K562 (cell line): ENCODE results near the gene ING1. TPM values are rescaled to one million over a fixed set of nuclear protein-coding genes. Genes with fewer than 3 reads are reported as not detected.

Experiments
- ATAC-seq: fragments of 200-7000 bp; cut with Tn5 transposase; 3 replicates; pipeline ENCODE4 v1.9.1; 2020; ENCODE audit warnings: moderate library complexity
- BruUV-seq: library from RNA; stranded (reverse); fragments of 400-500 nt; replicated peaks from 2 replicates; lab custom pipeline; 2021; lab: Mats Ljungman, UMichigan
- CTCF ChIA-PET: fragments of 300-600 bp; formaldehyde crosslinking; extraction: SDS; loops from one replicate; lab custom pipeline; 2021; ENCODE audit warnings: low intra/inter-chr PET ratio; lab: Yijun Ruan, JAX
- POLR2A ChIA-PET: fragments of 300-600, 350-650 bp; sonication (Branson Sonifier 250); formaldehyde crosslinking; extraction: SDS; loops from one replicate; lab custom pipeline; 2021; ENCODE audit warnings: antibody characterized with exemption, inconsistent platforms; lab: Yijun Ruan, JAX
- DNase-seq, 4 experiments: peaks; one replicate each; pipeline versions ENCODE4 v3.0.0 to v3.0.0-alpha.2; 2011 to 2018; ENCODE audit warnings: low spot score in 3 of 4, mixed read lengths in 3 of 4; ENCODE audit errors: extremely low read depth in 1 of 4
- FAIRE-seq: peaks from 2 replicates; lab custom pipeline; 2011; peaks lifted over from hg19 to GRCh38; lab: Jason Lieb, UNC
- H2AFZ ChIP-seq: 2 replicates; pipeline ENCODE4 v1.6.0; 2011; ENCODE audit warnings: low read depth, low read length, control low read depth, inconsistent platforms
- H3K27ac ChIP-seq: fragments of 200-600 bp; 3 replicates; pipeline ENCODE4 v1.8.0; 2011; ENCODE audit warnings: low read depth, mild to moderate bottlenecking, control low read depth, inconsistent platforms, low read length, moderate library complexity, mixed read lengths; ENCODE audit errors: extremely low read depth
- H3K27me3 ChIP-seq, 2 experiments: fragments of 300-600 bp in 1 of 2; 2 replicates in 1 of 2; 3 replicates in 1 of 2; pipeline versions ENCODE4 v1.6.0 to v1.8.0; 2011; ENCODE audit warnings: inconsistent platforms in 2 of 2, low read length in 2 of 2, mild to moderate bottlenecking in 1 of 2, mixed read lengths in 1 of 2, moderate library complexity in 1 of 2; ENCODE audit not compliant: control insufficient read depth in 2 of 2, insufficient read depth in 2 of 2
- H3K36me3 ChIP-seq: fragments of 300-600 bp; 3 replicates; pipeline ENCODE4 v1.8.0; 2011; ENCODE audit warnings: mild to moderate bottlenecking, low read length, inconsistent platforms; ENCODE audit not compliant: control insufficient read depth, insufficient read depth
- H3K4me1 ChIP-seq, 2 experiments: fragments of 200-600 bp in 1 of 2; replicated peaks in 1 of 2; 2 replicates in 1 of 2; 3 replicates in 1 of 2; pipeline versions ENCODE4 v1.5.1 to v1.8.0; 2011; ENCODE audit warnings: inconsistent platforms in 2 of 2, low read length in 2 of 2, mild to moderate bottlenecking in 1 of 2, mixed read lengths in 1 of 2, moderate library complexity in 1 of 2; ENCODE audit not compliant: control insufficient read depth in 2 of 2, insufficient read depth in 2 of 2
- H3K4me2 ChIP-seq: 2 replicates; pipeline ENCODE4 v1.6.1; 2011; ENCODE audit warnings: low read length, control low read depth, inconsistent platforms, mixed read lengths; ENCODE audit not compliant: insufficient read depth
- H3K4me3 ChIP-seq: fragments of 200-600 bp; sonication (generic), shearing (Covaris generic); 2 replicates; pipeline ENCODE4 v1.5.1; 2016; ENCODE audit warnings: control low read depth, inconsistent platforms
- H3K79me2 ChIP-seq: fragments of 200-600 bp; 3 replicates; pipeline ENCODE4 v1.8.0; 2011; ENCODE audit warnings: low read length, inconsistent platforms; ENCODE audit not compliant: control insufficient read depth, insufficient read depth
- H3K9ac ChIP-seq, 2 experiments: 2 replicates each; pipeline versions ENCODE4 v1.6.0 to v1.6.1; 2011; ENCODE audit warnings: low read depth in 2 of 2, low read length in 2 of 2, control low read depth in 1 of 2, inconsistent platforms in 1 of 2, mild to moderate bottlenecking in 1 of 2, mixed read lengths in 1 of 2; ENCODE audit not compliant: insufficient read depth in 1 of 2
- H3K9me1 ChIP-seq: one replicate; pipeline ENCODE4 v1.6.0; 2011; ENCODE audit warnings: inconsistent platforms, mild to moderate bottlenecking, low read length, moderate library complexity; ENCODE audit not compliant: control insufficient read depth, insufficient read depth
- H3K9me3 ChIP-seq: replicated peaks from 2 replicates; pipeline ENCODE4 v1.5.1; 2011; ENCODE audit warnings: low read depth, low read length, inconsistent platforms; ENCODE audit not compliant: control insufficient read depth, insufficient read depth
- H4K20me1 ChIP-seq: replicated peaks from 2 replicates; pipeline ENCODE4 v1.6.1; 2011; ENCODE audit warnings: low read length, inconsistent platforms, mixed read lengths; ENCODE audit not compliant: control insufficient read depth, insufficient read depth
- CLOCK ChIP-seq: fragments of 250-450 bp; sonication (Bioruptor Pico); IDR thresholded peaks from 2 replicates; pipeline ENCODE4 v1.4.0; 2020; ENCODE audit warnings: mild to moderate bottlenecking, moderate library complexity, borderline replicate concordance
- E2F4 ChIP-seq: sonication (generic); formaldehyde crosslinking; IDR thresholded peaks from 2 replicates; pipeline ENCODE4 v1.8.0; 2022; ENCODE audit warnings: mild to moderate bottlenecking, low read depth, missing genetic modification reagents
- ETV1 ChIP-seq: fragments of 450-650 bp; conservative IDR thresholded peaks from 2 replicates; pipeline ENCODE4 v1.6.1; 2016; ENCODE audit warnings: missing genetic modification characterization, control low read depth, low read depth, missing compliant biosample characterization
- NFIC ChIP-seq: fragments of 450-650 bp; IDR thresholded peaks from 2 replicates; pipeline ENCODE4 v1.6.1; 2017; ENCODE audit warnings: mild to moderate bottlenecking, inconsistent platforms
- SAFB ChIP-seq: fragments of 200-400 bp; formaldehyde crosslinking; IDR thresholded peaks from 2 replicates; pipeline ENCODE4 v1.6.1; 2017; ENCODE audit warnings: low read depth, low read length, borderline replicate concordance
- SIN3B ChIP-seq: fragments of 450-650 bp; IDR thresholded peaks from 2 replicates; pipeline ENCODE4 v1.6.1; 2017; ENCODE audit warnings: low read depth, mild to moderate bottlenecking, moderate library complexity
- SIX5 ChIP-seq, 2 experiments: IDR thresholded peaks; 2 replicates each; pipeline ENCODE4 v1.6.1; 2011; ENCODE audit warnings: low read length in 2 of 2, borderline replicate concordance in 1 of 2, low read depth in 1 of 2, mild to moderate bottlenecking in 1 of 2, moderate library complexity in 1 of 2; ENCODE audit not compliant: insufficient read depth in 1 of 2
- TCF3 ChIP-seq: sonication (generic); formaldehyde crosslinking; IDR thresholded peaks from 2 replicates; pipeline ENCODE4 v1.4.0; 2020; ENCODE audit warnings: mild to moderate bottlenecking, missing genetic modification reagents
- WGBS: fragments of 100-300 bp; shearing (Covaris generic); methylation state at CpG from one replicate; pipeline ENCODE4 v1.1.6; 2016; ENCODE audit warnings: low coverage, mixed read lengths; ENCODE audit not compliant: insufficient coverage; ENCODE audit errors: missing lambda C conversion rate; 5-methylcytosine and 5-hydroxymethylcytosine counted together
- in situ Hi-C: fragments of 300-500 bp; cut with MboI; formaldehyde crosslinking; loops from 4 replicates; pipeline ENCODE4 v1.15.0; 2018; ENCODE audit warnings: inconsistent platforms, mixed read lengths
- intact Hi-C: fragments of 100-400 bp; cut with micrococcal nuclease; formaldehyde crosslinking; loops from 2 replicates; pipeline ENCODE4 v1.14.2; 2022
- polyA plus RNA-seq, 8 experiments: library from polyadenylated mRNA; depleted of rRNA in 4 of 8; stranded (reverse) in 5 of 8; unstranded in 3 of 8; fragments of >200 nt; fragmentation: Nextera tagmentation in 2 of 8; fragmentation: Illumina TruSeq in 1 of 8; extraction: Ambion mirVana in 2 of 8; extraction: Trizol in 1 of 8; gene quantifications; 2 replicates each; pipeline versions ENCODE4 v1.2.1 to v1.2.3, GENCODE V29; 2011 to 2014; ENCODE audit warnings: inconsistent platforms in 1 of 8, missing spikeins in 1 of 8
- total RNA-seq, 7 experiments: library from RNA; depleted of rRNA in 6 of 7; stranded (reverse); fragments of >200 nt in 6 of 7; fragmentation: Illumina TruSeq in 2 of 7; extraction: Trizol in 2 of 7; gene quantifications; 2 replicates each; pipeline versions ENCODE4 v1.2.1 to v1.2.3, GENCODE V29; 2011 to 2021; ENCODE audit warnings: low replicate concordance in 1 of 7
- TF ChIP-seq, protein P1 (sequence below): fragments of 450-650 bp; formaldehyde crosslinking; IDR thresholded peaks from 2 replicates; pipeline ENCODE4 v1.4.0; 2020; ENCODE audit warnings: mild to moderate bottlenecking, moderate library complexity
- TF ChIP-seq, protein P2 (sequence below): sonication (generic); formaldehyde crosslinking; IDR thresholded peaks from 2 replicates; pipeline ENCODE4 v1.8.1; 2023; ENCODE audit warnings: mild to moderate bottlenecking, missing genetic modification reagents

The ING1 gene
- total and polyA plus RNA-seq, 9 of the 15 experiments (the other 6 are each of a cell fraction or from before 2014, with no cell fraction given) = 1.0 to 20.1 (median 8.2) TPM

- TF ChIP-seq, protein P1, sequence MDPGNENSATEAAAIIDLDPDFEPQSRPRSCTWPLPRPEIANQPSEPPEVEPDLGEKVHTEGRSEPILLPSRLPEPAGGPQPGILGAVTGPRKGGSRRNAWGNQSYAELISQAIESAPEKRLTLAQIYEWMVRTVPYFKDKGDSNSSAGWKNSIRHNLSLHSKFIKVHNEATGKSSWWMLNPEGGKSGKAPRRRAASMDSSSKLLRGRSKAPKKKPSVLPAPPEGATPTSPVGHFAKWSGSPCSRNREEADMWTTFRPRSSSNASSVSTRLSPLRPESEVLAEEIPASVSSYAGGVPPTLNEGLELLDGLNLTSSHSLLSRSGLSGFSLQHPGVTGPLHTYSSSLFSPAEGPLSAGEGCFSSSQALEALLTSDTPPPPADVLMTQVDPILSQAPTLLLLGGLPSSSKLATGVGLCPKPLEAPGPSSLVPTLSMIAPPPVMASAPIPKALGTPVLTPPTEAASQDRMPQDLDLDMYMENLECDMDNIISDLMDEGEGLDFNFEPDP (CRISPR knock-in tag) = no peak
- TF ChIP-seq, protein P2, sequence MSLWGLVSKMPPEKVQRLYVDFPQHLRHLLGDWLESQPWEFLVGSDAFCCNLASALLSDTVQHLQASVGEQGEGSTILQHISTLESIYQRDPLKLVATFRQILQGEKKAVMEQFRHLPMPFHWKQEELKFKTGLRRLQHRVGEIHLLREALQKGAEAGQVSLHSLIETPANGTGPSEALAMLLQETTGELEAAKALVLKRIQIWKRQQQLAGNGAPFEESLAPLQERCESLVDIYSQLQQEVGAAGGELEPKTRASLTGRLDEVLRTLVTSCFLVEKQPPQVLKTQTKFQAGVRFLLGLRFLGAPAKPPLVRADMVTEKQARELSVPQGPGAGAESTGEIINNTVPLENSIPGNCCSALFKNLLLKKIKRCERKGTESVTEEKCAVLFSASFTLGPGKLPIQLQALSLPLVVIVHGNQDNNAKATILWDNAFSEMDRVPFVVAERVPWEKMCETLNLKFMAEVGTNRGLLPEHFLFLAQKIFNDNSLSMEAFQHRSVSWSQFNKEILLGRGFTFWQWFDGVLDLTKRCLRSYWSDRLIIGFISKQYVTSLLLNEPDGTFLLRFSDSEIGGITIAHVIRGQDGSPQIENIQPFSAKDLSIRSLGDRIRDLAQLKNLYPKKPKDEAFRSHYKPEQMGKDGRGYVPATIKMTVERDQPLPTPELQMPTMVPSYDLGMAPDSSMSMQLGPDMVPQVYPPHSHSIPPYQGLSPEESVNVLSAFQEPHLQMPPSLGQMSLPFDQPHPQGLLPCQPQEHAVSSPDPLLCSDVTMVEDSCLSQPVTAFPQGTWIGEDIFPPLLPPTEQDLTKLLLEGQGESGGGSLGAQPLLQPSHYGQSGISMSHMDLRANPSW (CRISPR knock-in tag) = no peak
- no peak for TF ChIP-seq SIX5 (IDR thresholded peaks at IDR 0.05; ENCODE audit: borderline replicate concordance in 1 of 2, insufficient read depth in 1 of 2, low read depth in 1 of 2, low read length in 2 of 2)
Measured at GRCh38 chr13:110699148-110700145, 14.1 kb upstream of the ING1 start (continued).

- Histone ChIP-seq H3K36me3 (peaks cover 62% of the 10 kb centered on the region; the same call in 1 of the 3 replicates), H3K9ac (no peak overlapping the region), H4K20me1 (no peaks in the 10 kb centered on the region), H3K27me3 (no peaks in the 10 kb centered on the region), H3K9me3 (no peaks in the 10 kb centered on the region), H3K4me1 (peaks cover 4 to 9% of the 10 kb centered on the region in 2 experiments; a peak in 4 of 5 replicates), H3K4me3 (no peak overlapping the region), H3K4me2 (no peak overlapping the region), H3K27ac (no peak overlapping the region), H3K9me1 (no peaks in the 10 kb centered on the region), H2AFZ (no peak overlapping the region), H3K79me2 (peaks cover 21% of the 10 kb centered on the region)
- no peak for DNase-seq
- CTCF ChIA-PET = no interaction called here
- POLR2A ChIA-PET = no interaction called here
- BruUV-seq = no TSS peak
- in situ Hi-C loops = no loop called here
- WGBS = 42% methylated on average over 2 of the region's 14 CpGs
- no peak for ATAC-seq
- no peak for FAIRE-seq
- intact Hi-C loops = no loop called here
- no peak for TF ChIP-seq SAFB
- no peak for TF ChIP-seq TCF3 (CRISPR knock-in tag)
- no peak for TF ChIP-seq ETV1 (tag)
- TF ChIP-seq SIN3B = no peak
- TF ChIP-seq CLOCK (CRISPR knock-in tag) = no peak
- no peak for TF ChIP-seq NFIC
- TF ChIP-seq E2F4 (CRISPR knock-in tag) = no peak
Measured at GRCh38 chr13:110700186-110700585, 13.3 kb upstream of the ING1 start.
